Cardiac septum (tissue), 1 donor: Measurements from ENCODE around the gene AP4M1. TPM values are rescaled to one million over a fixed set of nuclear protein-coding genes. Genes with fewer than 3 reads are reported as not detected.

Experiments
- DNase-seq: peaks from one replicate; pipeline ENCODE4 v3.0.0-alpha.2; 2020; ENCODE audit warnings: low spot score
- intact Hi-C: fragments of 100-400 bp; cut with DNase I; formaldehyde crosslinking; loops from one replicate; pipeline ENCODE4 v1.14.0; 2022
- long read RNA-seq: library from polyadenylated mRNA; unstranded; transcript quantifications from one replicate; pipeline ENCODE4 v2.0.0, GENCODE V29; 2021
- total RNA-seq: library from RNA; stranded (reverse); fragmentation: NEBNext Ultra II Directional; extraction: Animal tissue kit (Norgen Biotek cat#: 25700); gene quantifications from one replicate; pipeline ENCODE4 v1.2.1, GENCODE V29; 2021
- donor health status: DM: no; HTN: no; CAD: no.

The AP4M1 gene, protein sequence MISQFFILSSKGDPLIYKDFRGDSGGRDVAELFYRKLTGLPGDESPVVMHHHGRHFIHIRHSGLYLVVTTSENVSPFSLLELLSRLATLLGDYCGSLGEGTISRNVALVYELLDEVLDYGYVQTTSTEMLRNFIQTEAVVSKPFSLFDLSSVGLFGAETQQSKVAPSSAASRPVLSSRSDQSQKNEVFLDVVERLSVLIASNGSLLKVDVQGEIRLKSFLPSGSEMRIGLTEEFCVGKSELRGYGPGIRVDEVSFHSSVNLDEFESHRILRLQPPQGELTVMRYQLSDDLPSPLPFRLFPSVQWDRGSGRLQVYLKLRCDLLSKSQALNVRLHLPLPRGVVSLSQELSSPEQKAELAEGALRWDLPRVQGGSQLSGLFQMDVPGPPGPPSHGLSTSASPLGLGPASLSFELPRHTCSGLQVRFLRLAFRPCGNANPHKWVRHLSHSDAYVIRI
- 13.7 TPM for total RNA-seq
- long read RNA-seq, transcript AP4M1-201 (15 exons, 1,817 nt) = major isoform, 8 of 24 reads
- long read RNA-seq, partial matches to known transcripts = 3 of 24 reads
- long read RNA-seq, other reads (novel, unspliced or antisense) = 13 of 24 reads

DNA sequence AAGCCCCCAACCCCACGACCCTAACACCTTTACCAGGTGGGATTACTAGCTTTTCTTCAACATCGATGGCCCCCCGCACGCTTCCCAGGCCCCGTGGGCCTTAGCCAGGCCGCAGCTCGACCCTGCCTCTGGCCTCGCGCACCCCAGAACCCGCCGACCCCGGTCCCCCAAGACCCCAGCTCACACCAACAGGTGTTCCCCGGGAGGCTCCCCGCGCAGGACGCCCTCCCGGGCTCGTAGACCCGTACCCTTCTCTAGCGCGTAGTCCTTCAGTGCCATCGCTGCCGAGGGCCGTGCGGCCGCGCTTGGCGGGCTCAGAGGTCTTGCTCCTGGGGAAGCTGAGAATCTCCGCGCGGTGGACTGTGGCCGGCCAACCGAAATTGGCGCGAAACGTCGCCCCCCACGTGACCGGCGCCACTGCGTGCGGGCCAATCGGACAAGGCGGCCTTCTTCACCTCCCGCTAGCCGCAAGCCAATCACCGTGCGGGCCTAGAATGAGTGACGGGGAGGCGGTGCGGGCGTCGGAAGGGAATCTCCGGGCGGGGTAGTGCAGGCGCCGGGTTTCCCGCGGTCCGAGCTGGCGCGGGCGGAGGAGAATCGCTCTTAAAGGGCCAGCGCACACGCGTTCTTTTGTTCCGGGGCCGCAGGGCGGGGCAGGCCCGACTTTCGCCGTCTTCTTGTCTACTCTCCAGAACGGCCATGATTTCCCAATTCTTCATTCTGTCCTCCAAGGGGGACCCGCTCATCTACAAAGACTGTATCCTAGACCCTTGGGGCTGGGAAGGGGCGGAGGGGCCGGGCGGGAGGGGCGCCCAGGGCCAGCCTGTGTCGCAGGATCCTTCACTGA is at the start of gene AP4M1, which contains the start of gene MCM7:
AP4M1 (plus strand) TSS at position 628 of the 847 bp plus-strand sequence; CDS start at position 700, 72 bp downstream.
MCM7 (minus strand) TSS at position 382 of the 847 bp plus-strand sequence; CDS start at position 279, 103 bp downstream.
- intact Hi-C loops = loop anchor here (2.0 kb wide), 1 partner anchor 26 kb away; the partner anchor contains the start of gene MBLAC1
- DNase-seq = peak; percentile 100

DNA sequence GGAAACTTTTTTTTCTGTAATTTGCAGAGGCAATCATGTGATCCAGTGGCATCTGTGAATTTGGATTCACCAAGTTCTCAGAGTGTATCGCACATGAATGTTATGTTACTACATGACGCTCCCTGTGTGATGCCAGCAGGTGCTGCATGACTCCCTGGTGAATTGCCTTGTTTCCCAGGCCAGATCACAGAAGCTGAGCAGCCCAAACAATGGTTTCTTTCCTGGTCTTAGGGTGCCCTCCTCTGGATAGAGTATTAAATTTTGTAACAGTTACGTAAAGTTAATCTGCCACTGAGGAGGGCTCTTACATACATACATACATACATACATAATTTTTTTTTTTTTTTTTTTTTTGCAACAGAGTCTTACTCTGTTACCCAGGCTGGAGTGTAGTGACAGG is 48.2 kb upstream of the AP4M1 start:
- intact Hi-C loops = no loop called here
- no peak for DNase-seq

DNA sequence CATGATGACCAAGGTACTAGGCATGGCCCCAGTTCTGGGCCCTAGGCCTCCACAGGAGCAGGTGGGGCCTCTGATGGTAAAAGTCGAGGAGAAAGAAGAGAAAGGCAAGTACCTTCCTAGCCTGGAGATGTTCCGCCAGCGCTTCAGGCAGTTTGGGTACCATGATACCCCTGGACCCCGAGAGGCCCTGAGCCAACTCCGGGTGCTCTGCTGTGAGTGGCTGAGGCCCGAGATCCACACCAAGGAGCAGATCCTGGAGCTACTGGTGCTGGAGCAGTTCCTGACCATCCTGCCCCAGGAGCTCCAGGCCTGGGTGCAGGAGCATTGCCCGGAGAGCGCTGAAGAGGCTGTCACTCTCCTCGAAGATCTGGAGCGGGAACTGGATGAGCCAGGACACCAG is 44.4 kb upstream of the AP4M1 start:
- no peak for DNase-seq
- intact Hi-C loops = no loop called here

DNA sequence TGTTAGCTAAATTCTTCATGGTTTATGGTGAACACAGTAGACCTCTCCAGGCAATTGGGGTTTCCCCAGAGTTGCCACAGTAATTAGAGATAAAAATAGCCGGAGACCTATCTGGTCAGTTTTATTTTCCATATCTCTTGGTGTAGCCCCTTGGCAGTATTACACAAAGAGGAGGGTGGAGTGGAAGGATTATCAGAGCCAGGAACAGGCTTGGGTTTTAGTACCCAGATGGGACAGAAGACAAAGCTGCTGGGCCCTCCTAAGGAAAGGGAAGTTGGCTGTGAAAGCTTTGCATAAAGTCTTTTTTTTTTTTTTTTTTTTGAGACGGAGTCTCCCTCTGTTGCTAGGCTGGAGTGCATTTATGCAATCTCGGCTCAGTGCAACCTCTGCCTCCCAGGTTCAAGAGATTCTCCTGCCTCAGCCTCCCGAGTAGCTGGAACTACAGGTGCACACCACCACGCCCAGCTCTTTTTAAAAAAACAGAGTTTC is 42.1 kb upstream of the AP4M1 start:
- intact Hi-C loops = no loop called here
- DNase-seq = no peak

DNA sequence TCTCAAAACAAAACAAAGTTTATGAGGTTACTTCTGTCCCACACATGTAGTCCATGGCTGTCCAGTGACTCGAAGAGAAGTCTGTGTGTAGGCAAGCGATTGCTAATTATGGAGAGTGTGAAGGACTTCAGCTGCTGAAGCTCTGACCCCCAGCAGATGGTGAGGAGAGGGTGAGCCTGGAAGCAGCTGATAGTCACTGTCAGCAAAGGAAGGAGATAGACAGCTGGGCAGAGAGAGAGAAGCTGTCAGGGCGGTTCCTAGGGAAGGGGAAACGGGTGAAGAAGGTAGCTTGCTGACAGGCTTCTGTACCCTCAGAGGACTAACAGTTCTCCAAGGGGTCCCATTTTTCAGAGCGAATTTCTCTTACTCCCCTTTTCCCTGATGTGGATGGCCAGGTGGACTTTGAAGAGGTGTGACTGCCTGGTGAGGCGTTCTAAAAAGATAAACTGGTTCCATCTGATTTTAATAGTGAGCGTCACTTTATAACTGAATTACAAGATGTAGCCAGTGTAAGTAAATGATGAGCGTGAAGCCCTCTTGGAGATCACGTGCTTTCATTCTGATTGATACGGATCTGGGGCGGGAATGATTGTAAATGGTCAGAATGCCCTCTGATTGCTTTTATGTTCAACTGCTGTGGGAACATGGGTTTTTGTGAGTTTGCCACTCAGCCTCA is 39.8 kb upstream of the AP4M1 start:
- intact Hi-C loops = no loop called here
- DNase-seq = no peak

DNA sequence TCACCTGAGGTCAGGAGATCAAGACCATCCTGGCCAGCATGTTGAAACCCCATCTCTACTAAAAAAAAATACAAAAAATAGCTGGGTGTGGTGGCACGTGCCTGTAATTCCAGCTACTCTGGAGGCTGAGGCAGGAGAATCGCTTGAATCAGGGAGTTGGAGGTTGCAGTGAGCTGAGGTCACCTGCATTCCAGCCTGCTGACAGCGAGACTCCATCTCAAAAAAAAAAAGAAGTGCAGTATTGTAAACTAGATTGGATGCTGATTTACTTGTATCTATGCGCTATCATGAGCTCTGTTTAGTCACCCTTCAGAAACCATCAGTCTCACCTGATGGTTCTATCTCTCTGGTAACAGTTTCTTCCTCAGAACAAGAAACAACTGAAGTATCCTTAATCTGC is 38.1 kb upstream of the AP4M1 start:
- intact Hi-C loops = no loop called here
- DNase-seq = no peak

DNA sequence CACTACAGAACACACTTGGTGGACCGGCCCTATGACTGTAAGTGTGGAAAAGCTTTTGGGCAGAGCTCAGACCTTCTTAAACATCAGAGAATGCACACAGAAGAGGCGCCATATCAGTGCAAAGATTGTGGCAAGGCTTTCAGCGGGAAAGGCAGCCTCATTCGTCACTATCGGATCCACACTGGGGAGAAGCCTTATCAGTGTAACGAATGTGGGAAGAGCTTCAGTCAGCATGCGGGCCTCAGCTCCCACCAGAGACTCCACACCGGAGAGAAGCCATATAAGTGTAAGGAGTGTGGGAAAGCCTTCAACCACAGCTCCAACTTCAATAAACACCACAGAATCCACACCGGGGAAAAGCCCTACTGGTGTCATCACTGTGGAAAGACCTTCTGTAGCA is 37.3 kb upstream of the AP4M1 start:
- intact Hi-C loops = no loop called here
- DNase-seq = no peak

DNA sequence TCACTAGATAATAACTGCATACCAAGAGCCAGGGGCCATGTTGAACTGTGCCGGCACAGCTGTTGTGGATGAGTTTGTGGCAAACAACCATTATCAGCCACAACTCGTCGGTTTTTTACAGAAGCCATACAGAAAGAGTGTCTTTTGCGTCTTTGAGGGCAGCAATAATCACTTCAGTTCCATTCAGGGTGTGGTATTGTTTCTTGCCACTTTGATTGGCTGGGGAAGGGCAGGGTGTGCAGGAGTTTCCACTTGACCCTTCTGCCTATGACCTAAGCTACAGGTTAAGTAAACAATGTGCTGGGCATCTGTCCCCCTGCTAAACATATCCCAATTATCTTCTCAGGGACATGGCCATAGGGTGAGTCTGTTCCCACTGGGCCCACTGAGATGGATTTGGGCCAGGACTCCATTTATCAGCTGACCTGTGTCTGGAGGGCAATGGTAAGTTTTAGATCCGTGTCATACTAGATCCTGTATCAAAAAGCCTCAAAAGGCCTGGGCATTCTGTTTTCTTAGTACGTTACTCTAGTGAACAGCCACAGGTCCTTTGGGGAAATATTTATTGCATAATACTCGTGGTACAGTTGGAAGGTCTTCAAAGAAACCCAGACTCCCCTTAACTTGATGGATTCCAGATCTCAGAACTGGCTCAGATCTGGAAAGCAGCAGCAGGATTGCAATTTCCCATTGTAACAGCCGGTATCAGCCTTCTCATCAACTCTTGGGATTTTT is 35.8 kb upstream of the AP4M1 start:
- intact Hi-C loops = no loop called here
- DNase-seq = no peak

DNA sequence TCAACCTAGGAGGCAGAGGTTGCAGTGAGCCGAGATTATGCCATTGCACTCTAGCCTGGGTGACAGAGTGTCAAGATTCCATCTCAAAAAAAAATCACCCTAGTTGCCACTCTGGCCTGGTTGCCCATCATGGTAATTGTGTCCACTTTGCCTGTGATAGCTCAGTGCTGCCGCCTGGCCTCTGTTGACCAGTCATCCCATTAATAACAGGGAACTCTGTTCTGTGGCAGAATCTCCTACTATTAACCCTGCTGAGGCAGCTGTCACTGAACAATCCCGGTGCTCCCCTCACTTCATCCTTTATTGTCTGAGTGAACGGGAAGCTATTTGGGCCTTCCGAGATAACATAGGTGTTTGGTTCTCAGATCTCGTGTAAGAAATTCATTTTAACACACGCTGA is 34.5 kb upstream of the AP4M1 start:
- intact Hi-C loops = no loop called here
- no peak for DNase-seq

DNA sequence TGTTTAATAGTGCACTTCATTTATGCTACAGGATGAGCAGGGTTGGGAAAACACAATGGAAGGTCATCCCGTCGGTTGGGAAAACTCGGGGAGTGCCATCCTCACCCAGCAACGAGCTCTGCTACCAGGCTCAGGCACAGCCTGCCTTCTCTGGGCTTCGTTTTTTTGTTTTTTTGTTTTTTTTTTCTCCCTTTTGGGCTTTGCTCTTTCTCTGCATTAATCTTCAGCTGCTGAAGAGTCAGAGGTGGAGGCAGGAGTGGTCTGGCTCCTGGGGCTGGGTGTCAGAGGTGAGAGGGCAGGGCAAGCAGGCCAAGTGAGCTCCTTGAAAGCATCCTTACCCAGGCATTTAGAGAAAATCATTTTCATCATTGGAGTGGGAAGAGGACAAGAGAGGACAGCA is 31.5 kb upstream of the AP4M1 start:
- intact Hi-C loops = no loop called here
- no peak for DNase-seq

DNA sequence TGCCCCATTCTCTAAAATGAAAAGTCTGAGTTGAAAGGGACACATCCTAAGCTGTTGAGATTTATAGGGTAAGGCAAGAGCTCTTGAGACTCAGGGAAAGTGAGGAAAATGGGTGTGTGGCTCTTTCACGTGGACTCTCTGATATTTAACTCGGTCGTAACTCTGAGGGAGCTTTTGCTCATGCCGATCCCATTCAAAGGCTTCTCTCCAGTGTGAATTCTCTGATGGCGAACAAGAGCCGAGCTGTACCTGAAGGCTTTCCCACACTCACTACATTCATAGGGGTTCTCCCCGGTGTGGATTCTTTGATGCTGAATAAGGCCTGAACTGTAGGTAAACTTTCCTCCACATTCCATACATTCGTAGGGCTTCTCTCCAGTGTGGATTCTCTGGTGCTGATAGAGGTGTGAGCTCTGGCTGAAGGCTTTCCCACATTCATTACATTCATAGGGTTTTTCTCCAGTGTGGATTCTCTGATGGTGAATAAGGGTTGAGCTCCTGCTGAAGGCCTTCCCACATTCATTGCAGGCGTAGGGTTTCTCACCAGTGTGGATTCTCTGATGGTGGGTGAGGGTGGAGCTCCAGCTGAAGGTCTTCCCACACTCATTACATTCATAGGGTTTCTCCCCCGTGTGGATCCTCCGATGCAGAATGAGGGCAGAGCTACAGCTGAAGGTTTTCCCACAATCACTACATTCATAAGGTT is 30.3 kb upstream of the AP4M1 start:
- DNase-seq = no peak
- intact Hi-C loops = no loop called here

DNA sequence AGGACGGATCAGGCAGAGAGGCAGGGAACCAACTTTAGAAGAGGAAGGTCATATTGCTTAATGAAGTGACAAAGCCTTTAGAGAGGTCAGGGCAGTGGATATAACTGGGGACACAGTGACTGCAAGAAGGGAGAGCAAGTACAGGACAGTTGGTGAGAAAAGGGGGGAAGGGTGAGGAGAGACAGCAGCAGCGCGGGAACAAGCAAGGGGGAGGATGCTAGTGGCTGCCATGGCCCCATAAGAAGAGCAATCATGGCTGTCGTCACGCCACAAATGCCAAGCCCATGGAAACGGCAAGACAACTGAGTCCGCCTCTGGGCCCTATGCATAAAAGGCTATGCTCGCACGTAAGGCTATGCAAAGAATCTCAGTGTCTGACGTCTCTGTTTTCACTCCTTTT is 29.0 kb upstream of the AP4M1 start:
- DNase-seq = no peak
- intact Hi-C loops = no loop called here

DNA sequence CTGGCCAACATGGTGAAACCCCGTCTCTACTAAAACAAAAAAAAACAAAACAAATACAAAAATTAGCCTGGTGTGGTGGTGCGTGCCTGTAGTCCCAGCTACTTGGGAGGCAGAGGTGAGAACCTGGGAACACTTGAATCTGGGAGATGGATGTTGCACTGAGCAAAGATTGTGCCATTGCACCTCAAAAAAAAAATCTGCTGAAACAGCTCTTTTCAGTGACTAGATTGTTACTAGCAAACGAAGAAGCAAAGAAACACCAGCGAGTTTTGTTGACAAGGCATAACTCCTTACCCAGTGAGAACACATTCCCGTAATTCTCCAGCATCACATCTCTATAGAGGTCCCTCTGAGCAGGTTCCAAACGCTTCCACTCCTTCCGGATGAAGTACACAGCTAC is 26.6 kb upstream of the AP4M1 start:
- DNase-seq = no peak
- intact Hi-C loops = no loop called here

DNA sequence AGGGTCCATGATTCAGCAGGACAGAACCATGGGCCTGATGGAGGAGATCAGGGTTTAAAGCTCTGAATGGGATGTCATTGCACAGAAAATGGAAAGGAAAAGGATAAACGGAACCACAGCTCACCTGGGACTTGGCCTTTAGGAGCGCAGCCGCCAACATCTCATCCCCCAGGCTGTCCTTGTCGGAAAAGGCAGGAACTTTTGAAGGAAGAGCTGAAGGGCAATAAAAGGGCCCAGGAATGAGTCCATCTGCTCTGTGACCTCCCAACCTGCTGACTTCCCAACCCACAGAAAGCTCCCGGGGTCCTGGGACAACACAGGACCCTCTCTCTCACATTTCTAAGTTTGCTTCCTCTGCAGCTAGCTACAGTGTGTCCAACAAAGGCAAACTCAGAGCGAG is 26.0 kb upstream of the AP4M1 start:
- intact Hi-C loops = no loop called here
- no peak for DNase-seq

DNA sequence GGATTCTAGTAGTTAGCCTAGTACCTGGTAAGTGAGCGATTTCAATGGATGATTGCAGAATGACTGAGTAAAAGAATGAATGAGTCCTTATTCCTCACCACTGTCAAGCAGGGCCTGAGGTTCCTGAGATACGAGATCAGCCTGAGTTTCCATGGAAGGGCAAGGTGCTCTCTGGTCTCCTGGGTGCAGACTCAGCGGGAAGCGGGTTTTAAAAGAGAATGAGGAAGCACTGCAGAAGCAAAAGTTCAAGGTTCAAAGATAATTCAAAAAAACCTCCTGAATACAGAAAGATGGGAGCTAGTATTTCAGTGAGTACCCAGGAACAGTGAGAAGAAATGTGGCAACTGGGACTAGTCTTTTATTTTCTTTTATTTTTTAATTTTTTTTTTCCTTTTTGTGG is 24.2 kb upstream of the AP4M1 start:
- no peak for DNase-seq
- intact Hi-C loops = no loop called here

DNA sequence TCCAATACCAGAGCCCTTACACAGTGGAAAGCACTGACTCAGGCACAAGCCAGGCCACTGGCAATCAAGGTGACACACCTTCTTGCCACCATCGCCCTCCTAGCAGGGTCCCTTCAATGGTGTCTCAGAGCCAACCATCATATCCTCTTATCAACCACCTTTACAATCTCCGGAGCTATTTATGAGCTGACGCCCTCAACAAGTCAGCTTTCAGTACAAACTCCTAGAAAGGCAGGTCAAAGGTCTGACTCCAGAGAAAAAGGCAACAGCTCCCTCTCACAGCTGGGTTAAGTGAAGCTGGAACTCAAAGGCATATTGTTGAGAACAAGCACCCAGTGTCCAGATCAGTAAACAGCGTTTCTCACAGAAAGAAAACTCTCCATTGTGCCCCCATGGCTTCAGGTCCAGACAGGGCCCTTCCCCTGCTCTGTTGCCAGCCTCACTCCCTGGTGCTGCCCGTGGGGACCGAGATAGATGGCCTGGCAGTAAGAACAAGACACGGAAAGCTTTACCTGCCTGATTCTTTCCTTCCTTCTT is 22.4 kb upstream of the AP4M1 start:
- intact Hi-C loops = no loop called here
- DNase-seq = no peak

DNA sequence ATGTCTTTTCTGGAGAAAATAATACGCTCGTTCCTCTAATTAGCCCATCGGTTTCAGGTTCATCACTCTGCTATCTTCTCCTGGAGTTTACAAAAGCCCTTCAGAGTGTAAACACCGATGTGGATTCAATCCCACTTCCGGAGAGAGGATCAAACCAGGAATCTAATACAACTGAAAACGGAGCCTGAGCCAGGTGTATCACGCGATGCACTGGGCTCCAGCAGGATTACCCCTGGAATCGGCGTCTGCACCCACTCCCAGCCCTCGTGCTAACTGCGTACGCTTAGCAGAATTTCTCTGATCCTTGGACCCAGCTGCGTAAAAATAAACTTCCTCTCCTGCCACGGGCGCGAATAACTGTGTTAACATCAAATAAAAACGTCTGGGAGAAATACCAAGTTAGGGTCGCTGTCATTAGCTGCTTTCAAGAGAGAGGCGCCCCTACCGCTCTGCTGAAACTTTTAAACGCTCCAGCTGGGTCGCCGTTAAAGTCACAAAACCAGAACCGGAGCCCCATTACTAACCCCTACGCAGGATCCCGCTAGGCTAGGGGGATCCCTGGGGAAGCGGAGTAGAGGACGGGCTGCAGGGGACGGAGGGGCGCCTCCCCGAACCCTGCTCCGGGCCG is 20.4 kb upstream of the AP4M1 start:
- intact Hi-C loops = loop anchor here (5.0 to 10.0 kb wide), 2 partner anchors 84 to 166 kb away; partner anchors contain the start of gene TRIM4
- DNase-seq = no peak
